Hematopoietic multipotent progenitor cell treated with erythropoietin and hydrocortisone succinate and interleukin-3 and kit ligand, for 8 days (in vitro differentiated cells): ENCODE measurements around the gene TSHR.
"Not testable (repeated sequence)": the region's sequence is repeated elsewhere in the genome, so short reads cannot be mapped to it uniquely, and the experiment has no call there.

ENCODE experiments used
- DNase-seq: peaks from one replicate; pipeline ENCODE4 v3.0.0-alpha.2; 2015

Gene TSHR

GRCh38 chr14:80955416-80955941, at the start of gene TSHR:
TSS of gene TSHR (plus strand) at chr14:80955621. CDS start at chr14:80955681, 60 bp downstream.
- DNase-seq = no peak

GRCh38 chr14:80906336-80906735, 49.1 kb upstream of the TSHR start:
- no peak for DNase-seq

GRCh38 chr14:80906946-80907345, 48.5 kb upstream of the TSHR start:
- DNase-seq = no peak

GRCh38 chr14:80912013-80912412, 43.4 kb upstream of the TSHR start:
- not testable (repeated sequence) for DNase-seq

- DNase-seq = no peak
Measured at GRCh38 chr14:80919622-80920021, 35.8 kb upstream of the TSHR start.

GRCh38 chr14:80923368-80923767, 32.1 kb upstream of the TSHR start:
- no peak for DNase-seq

GRCh38 chr14:80924365-80925103, 30.9 kb upstream of the TSHR start:
- DNase-seq = no peak

DNA sequence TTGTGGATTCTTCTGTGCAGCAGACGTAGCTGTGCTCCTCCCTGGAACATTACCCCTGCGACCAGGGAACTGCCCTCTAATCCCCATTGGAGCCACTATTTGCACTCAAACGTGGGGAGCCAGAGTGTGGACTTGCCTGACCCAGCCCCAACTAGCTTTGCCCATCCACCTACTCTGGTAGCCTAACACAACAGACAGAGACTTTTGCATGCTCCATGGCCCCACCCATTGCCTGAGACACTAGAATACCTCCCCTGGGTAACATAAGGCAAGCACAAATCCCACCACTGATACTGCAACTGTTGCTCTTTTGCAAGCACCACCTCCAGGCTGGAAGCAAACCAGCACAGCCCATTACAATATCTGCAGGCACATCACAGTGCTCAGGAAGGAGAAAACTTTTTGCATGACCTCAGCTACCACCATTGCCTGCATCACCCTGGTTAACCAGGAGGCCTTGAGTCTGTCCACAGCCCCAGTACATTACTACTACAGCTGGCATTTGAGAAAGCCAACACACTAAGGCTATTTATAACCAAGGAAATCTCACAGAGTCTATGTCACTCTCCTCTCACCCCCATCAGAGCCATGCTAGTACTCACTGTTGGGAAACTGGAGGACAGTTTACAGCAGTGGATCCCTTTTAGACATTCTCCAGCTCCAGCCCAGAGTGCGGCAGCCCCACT, 28.9 kb upstream of the TSHR start:
- DNase-seq = no peak

DNA sequence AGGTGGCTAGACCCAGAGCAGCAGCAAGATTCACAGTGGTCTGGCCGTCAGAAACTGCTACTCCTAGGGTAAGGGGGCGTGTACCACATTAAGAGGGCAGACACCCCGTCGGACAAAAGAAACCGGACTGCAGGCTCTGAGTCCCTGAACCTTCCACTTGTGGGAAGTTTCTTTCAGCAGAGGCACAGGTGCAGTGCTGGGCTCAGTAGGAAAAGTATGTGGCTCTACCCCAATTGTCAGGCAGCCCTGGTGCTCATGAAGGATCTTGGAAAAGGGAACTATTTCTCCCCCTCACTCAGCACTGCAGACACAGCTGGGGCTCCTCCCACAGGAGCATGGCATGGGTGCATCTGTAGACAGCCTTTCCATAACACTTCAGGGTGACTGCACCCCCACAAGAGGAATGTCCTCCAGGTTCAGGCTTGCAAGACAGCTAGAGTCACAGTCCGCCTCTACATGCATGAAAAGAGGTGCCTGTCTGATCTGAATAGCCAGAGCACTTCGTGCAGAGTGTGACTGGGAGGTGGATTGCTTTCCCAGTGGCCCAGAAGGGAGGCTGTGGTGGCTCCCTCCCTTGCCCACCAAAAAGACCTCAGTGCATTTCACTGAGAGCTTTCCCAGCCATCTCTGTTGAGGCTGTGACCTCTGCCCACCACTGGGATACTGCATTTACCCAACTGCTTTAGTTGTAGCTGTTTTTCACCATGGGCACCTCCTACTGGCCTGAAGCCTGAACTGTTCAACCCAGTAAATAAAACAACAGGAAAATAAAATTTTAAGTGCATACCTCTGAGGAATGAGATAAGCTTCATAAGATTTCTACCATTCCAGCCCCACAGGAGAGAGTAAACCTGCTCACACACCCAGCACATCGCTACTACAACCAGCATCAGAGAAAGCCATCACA, 28.1 kb upstream of the TSHR start:
- no peak for DNase-seq

DNA sequence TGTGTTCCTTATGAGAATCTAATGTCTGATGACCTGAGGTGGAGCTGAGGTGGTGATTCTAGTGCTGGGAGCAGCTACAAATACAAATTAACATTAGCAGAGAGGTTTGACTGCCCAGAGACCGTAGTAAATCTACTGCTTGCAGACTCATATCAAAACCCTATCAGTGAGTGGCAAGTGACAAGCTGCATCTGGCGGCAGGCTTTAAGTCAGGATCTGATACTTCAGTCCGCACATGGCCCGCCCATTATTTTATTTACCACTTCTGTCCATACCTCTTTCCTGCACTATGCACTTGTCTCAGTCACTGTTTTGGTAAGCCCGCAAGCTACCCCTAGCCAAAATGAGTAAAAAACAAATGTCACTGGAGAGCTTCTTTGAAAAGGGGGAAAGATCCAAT, 25.3 kb upstream of the TSHR start:
- peak; percentile 62 for DNase-seq

DNA sequence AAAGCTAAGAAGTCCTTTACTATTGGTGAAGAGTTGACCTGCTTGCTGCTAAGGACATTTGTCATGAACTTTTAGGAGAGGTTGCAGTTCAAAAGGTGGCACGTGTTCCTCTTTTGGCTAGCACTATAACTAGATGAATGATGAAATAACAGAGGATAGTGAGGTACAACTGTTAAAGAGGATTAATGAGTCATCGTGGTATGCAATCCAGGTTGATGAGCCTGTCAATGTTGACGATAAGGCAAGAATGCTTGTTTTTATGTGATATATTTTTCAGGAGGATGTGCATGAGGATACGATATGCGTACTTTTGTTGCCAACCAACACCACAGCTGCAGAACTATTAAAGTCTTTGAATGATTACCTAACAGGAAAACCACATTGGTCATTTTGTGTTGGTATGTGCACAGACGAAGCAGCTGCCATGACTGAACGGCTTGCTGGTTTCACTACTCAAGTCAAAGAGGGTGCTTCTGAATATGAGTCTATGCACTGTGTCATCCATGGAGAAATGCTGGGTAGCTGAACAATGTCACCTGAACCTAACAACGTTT, 24.5 kb upstream of the TSHR start:
- DNase-seq = peak; percentile 78

GRCh38 chr14:80933282-80933681, 22.1 kb upstream of the TSHR start:
- peak; percentile 39 for DNase-seq

- DNase-seq = no peak
Measured at GRCh38 chr14:80933686-80934085, 21.7 kb upstream of the TSHR start.

- DNase-seq = peak; percentile 72
Measured at GRCh38 chr14:80940146-80940545, 15.3 kb upstream of the TSHR start.

GRCh38 chr14:80941241-80942185, 13.9 kb upstream of the TSHR start, which contains the start of gene CEP128:
TSS of gene CEP128 (minus strand) at chr14:80941738.
- peak; percentile 98 for DNase-seq

- DNase-seq = no peak
Measured at GRCh38 chr14:80942191-80942600, 13.2 kb upstream of the TSHR start.

GRCh38 chr14:80944861-80945617, 10.4 kb upstream of the TSHR start:
- no peak for DNase-seq

GRCh38 chr14:80946187-80946586, 9.2 kb upstream of the TSHR start:
- DNase-seq = no peak

DNA sequence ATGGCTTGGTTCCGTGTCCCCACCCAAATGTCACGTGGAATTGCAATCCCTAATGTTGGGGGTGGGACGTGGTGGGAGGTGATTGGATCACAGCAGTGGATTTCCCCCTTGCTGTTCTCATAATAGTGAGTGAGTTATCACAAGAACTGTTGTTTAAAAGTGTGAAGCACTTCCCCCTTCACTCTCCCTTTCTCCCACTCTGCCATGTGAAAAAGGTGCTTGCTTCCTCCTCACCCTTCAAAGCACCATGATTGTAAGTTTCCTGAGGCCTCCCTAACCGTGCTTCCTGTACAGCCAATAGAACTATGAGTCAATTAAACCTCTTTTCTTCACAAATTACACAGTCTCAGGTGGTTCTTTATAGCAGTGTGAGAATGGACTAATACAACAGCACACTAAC, 8.6 kb upstream of the TSHR start:
- DNase-seq = no peak

- no peak for DNase-seq
Measured at GRCh38 chr14:80948291-80948690, 7.1 kb upstream of the TSHR start.

GRCh38 chr14:80951491-80951890, 3.9 kb upstream of the TSHR start:
- DNase-seq = no peak
